ENCODE results near the gene TAB2. TPM values are rescaled to one million over a fixed set of nuclear protein-coding genes. Genes with fewer than 3 reads are reported as not detected.

Gene TAB2
- total RNA-seq, 3 donors from 2014 or later = 57.1 to 124 (median 70.2) TPM

DNA sequence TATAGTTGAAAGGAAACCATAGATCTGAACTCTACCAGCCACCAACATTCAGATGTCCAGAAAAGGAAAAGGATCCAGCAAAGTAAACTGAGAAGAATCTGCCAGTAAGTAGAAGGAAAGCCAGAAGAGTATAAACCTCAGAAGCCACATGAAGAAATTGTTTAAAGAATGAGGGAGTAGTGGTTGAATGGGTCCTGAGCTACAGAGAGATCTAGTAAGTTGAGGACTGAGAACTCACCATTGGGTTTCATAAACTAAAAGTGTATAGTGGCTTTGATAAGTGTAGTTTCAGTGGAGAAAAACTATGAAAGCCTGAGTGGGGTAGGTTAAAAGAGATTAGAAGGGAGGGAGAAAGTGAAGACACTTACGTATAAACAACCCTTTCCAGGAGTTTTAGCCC lies 50.6 kb downstream of the TAB2 start:
- intact Hi-C loops (cut with DNase I, micrococcal nuclease) = no loop called here
- DNase-seq (no peak), ATAC-seq (no peak)
- Histone ChIP-seq H3K4me3 (no peak overlapping the region), H3K4me1 (ENCODE audit: low read depth) (peaks cover 14% of the 10 kb centered on the region), H3K36me3 (ENCODE audit: low read depth) (no peaks in the 10 kb centered on the region), H3K9me3 (no peaks in the 10 kb centered on the region)
- TF ChIP-seq, protein P1, sequence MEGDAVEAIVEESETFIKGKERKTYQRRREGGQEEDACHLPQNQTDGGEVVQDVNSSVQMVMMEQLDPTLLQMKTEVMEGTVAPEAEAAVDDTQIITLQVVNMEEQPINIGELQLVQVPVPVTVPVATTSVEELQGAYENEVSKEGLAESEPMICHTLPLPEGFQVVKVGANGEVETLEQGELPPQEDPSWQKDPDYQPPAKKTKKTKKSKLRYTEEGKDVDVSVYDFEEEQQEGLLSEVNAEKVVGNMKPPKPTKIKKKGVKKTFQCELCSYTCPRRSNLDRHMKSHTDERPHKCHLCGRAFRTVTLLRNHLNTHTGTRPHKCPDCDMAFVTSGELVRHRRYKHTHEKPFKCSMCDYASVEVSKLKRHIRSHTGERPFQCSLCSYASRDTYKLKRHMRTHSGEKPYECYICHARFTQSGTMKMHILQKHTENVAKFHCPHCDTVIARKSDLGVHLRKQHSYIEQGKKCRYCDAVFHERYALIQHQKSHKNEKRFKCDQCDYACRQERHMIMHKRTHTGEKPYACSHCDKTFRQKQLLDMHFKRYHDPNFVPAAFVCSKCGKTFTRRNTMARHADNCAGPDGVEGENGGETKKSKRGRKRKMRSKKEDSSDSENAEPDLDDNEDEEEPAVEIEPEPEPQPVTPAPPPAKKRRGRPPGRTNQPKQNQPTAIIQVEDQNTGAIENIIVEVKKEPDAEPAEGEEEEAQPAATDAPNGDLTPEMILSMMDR (IDR thresholded peaks at IDR 0.05) = no peak

DNA sequence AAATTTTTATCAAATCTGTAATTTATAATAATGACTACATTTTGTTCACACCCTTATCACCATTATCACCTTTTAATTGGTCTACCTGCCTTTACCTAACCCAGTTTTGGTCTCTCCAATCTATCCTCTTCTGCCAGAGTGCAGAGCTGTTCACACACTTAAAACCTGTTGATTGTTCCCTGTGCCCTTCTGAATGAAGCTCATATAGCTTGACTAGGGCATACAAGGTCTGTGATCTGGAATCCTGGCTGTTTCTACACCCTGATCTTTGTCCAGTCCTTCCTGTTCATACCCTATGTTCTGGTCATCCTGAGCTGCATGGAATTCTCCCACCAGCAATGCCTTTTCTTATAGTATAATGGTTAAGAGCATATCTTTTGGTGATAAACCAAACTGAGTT lies 53.6 kb downstream of the TAB2 start:
- Histone ChIP-seq H3K4me3 (no peak overlapping the region), H3K9me3 (no peaks in the 10 kb centered on the region), H3K36me3 (ENCODE audit: low read depth) (no peaks in the 10 kb centered on the region), H3K4me1 (ENCODE audit: low read depth) (peaks cover 6% of the 10 kb centered on the region)
- no peak for DNase-seq
- TF ChIP-seq, protein P1 (IDR thresholded peaks at IDR 0.05) = no peak
- intact Hi-C loops (cut with DNase I, micrococcal nuclease) = no loop called here
- ATAC-seq = no peak

- no peak for DNase-seq
- Histone ChIP-seq H3K9me3 (no peaks in the 10 kb centered on the region), H3K4me3 (no peak overlapping the region), H3K4me1 (ENCODE audit: low read depth) (peaks cover 6% of the 10 kb centered on the region), H3K36me3 (ENCODE audit: low read depth) (no peaks in the 10 kb centered on the region)
- intact Hi-C loops (cut with DNase I, micrococcal nuclease) = no loop called here
- TF ChIP-seq, protein P1 (IDR thresholded peaks at IDR 0.05) = no peak
- no peak for ATAC-seq
These were observed 54.5 kb downstream of the TAB2 start for GRCh38 chr6:149372062-149372461.

- no peak for ATAC-seq
These were observed 56.0 kb downstream of the TAB2 start for GRCh38 chr6:149373511-149373910.

DNA sequence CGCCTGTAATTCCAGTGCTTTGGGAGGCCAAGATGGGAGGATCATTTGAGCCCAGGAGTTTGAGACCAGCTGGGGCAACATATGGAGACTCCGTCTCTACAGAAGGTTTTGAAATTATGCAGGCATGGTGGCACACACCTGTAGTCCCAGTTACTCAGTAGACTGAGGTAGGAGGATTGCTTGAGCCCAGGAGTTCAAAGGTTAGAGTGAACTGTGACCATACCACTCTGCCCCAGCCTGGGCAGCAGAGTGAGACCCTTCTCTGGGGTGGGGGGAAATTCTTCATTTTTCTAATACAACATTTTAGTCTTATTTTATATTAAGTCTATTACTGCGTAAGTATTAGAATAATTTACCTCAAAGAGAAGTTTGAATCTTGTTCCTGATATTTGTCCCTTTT lies 62.5 kb downstream of the TAB2 start:
- intact Hi-C loops (cut with DNase I, micrococcal nuclease) = no loop called here
- ATAC-seq (no peak), DNase-seq (no peak)
- TF ChIP-seq, protein P1 (IDR thresholded peaks at IDR 0.05) = no peak
- Histone ChIP-seq H3K36me3 (ENCODE audit: low read depth) (no peaks in the 10 kb centered on the region), H3K4me3 (no peak overlapping the region), H3K9me3 (no peaks in the 10 kb centered on the region), H3K4me1 (ENCODE audit: low read depth) (no peaks in the 10 kb centered on the region)

More at GRCh38 chr6:149373511-149373910, 56.0 kb downstream of the TAB2 start:
- no peak for DNase-seq
- TF ChIP-seq, protein P1 (IDR thresholded peaks at IDR 0.05) = no peak
- Histone ChIP-seq H3K36me3 (ENCODE audit: low read depth) (no peaks in the 10 kb centered on the region), H3K9me3 (no peaks in the 10 kb centered on the region), H3K4me1 (ENCODE audit: low read depth) (peaks cover 6% of the 10 kb centered on the region), H3K4me3 (no peak overlapping the region)
- intact Hi-C loops (cut with DNase I, micrococcal nuclease) = no loop called here

DNA sequence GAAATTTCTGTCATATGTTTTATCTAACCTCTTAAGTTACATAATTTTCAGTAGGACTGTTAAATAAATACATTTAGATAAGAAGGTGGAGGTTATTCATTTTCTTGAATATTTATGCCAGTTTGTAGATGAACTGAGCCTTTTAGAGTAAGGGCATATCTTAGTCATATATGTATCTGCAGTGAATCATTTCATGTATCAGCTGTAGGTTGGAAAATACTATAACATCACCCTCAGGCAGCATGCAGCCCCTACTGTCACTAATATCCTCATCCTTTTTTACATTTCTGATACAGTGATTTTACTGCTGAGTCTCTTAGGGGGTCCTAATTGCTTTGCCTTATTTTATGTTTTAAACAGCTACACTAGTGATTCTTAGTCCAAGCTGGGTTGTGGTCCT lies 63.0 kb downstream of the TAB2 start:
- intact Hi-C loops (cut with DNase I, micrococcal nuclease) = no loop called here
- Histone ChIP-seq H3K4me1 (ENCODE audit: low read depth) (no peaks in the 10 kb centered on the region), H3K36me3 (ENCODE audit: low read depth) (no peaks in the 10 kb centered on the region), H3K4me3 (no peak overlapping the region), H3K9me3 (no peaks in the 10 kb centered on the region)
- no peak for DNase-seq
- TF ChIP-seq, protein P1 (IDR thresholded peaks at IDR 0.05) = no peak
- no peak for ATAC-seq

Data from mucosa of descending colon (tissue), 3 donors.